GM20431 (cell line): ENCODE data around the gene GRHL3.

Experiments
- in situ Hi-C: fragments of 300-500 bp; cut with MseI, MboI; formaldehyde crosslinking; loops from one replicate; pipeline ENCODE4 v1.15.0; 2020; ENCODE audit warnings: low sequenced_read_pairs; ENCODE audit not compliant: unreplicated experiment

GRHL3 gene

GRCh38 chr1:24364605-24364974, 45.4 kb downstream of the GRHL3 start:
- in situ Hi-C loops: no loop called here

- in situ Hi-C loops: no loop called here
Observed at GRCh38 chr1:24364975-24365678, 46.0 kb downstream of the GRHL3 start.

- in situ Hi-C loops: no loop called here
Observed at GRCh38 chr1:24366707-24367106, 47.5 kb downstream of the GRHL3 start.

- in situ Hi-C loops: no loop called here
Observed at GRCh38 chr1:24369199-24369598, 50.0 kb downstream of the GRHL3 start.

GRCh38 chr1:24369801-24370200, 50.6 kb downstream of the GRHL3 start:
- in situ Hi-C loops: no loop called here

GRCh38 chr1:24373044-24373443, 53.9 kb downstream of the GRHL3 start:
- in situ Hi-C loops: no loop called here

- in situ Hi-C loops: no loop called here
Observed at GRCh38 chr1:24373710-24374109, 54.6 kb downstream of the GRHL3 start.

- in situ Hi-C loops: no loop called here
Observed at GRCh38 chr1:24374891-24375786, 56.0 kb downstream of the GRHL3 start.

- in situ Hi-C loops: loop anchor here (10.0 kb wide), 1 partner anchor 175 kb away; no protein-coding TSS in a partner anchor
Observed at GRCh38 chr1:24379733-24380315, 60.7 kb downstream of the GRHL3 start.

GRCh38 chr1:24380508-24380907, 61.4 kb downstream of the GRHL3 start:
- in situ Hi-C loops: loop anchor here (10.0 kb wide), 1 partner anchor 176 kb away; no protein-coding TSS in a partner anchor

GRCh38 chr1:24381256-24381655, 62.1 kb downstream of the GRHL3 start:
- in situ Hi-C loops: loop anchor here (10.0 kb wide), 1 partner anchor 176 kb away; no protein-coding TSS in a partner anchor

GRCh38 chr1:24382165-24382577, 63.0 kb downstream of the GRHL3 start:
- in situ Hi-C loops: loop anchor here (10.0 kb wide), 1 partner anchor 177 kb away; no protein-coding TSS in a partner anchor

- in situ Hi-C loops: loop anchor here (10.0 kb wide), 1 partner anchor 179 kb away; no protein-coding TSS in a partner anchor
Observed at GRCh38 chr1:24383381-24383940, 64.3 kb downstream of the GRHL3 start.

- in situ Hi-C loops: loop anchor here (10.0 kb wide), 1 partner anchor 180 kb away; no protein-coding TSS in a partner anchor
Observed at GRCh38 chr1:24384251-24385090, 65.3 kb downstream of the GRHL3 start.

- in situ Hi-C loops: loop anchor here (10.0 kb wide), 1 partner anchor 181 kb away; no protein-coding TSS in a partner anchor
Observed at GRCh38 chr1:24385160-24385940, 66.2 kb downstream of the GRHL3 start.

GRCh38 chr1:24386241-24386640, 67.1 kb downstream of the GRHL3 start:
- in situ Hi-C loops: loop anchor here (10.0 kb wide), 1 partner anchor 181 kb away; no protein-coding TSS in a partner anchor

- in situ Hi-C loops: loop anchor here (10.0 kb wide), 1 partner anchor 182 kb away; no protein-coding TSS in a partner anchor
Observed at GRCh38 chr1:24386931-24387330, 67.8 kb downstream of the GRHL3 start.

- in situ Hi-C loops: loop anchor here (10.0 kb wide), 1 partner anchor 183 kb away; no protein-coding TSS in a partner anchor
Observed at GRCh38 chr1:24387636-24388175, 68.5 kb downstream of the GRHL3 start.
